HepG2 (cell line): Measurements from ENCODE around the gene GMEB2. TPM values are rescaled to one million over a fixed set of nuclear protein-coding genes. Genes with fewer than 3 reads are reported as not detected.

ENCODE experiments used
- ATAC-seq: fragments of 200-7000 bp; cut with Tn5 transposase; 3 replicates; pipeline ENCODE4 v1.9.1; 2020; ENCODE audit warnings: mild to moderate bottlenecking, moderate library complexity
- BruUV-seq: library from RNA; stranded (reverse); fragments of 400-500 nt; replicated peaks from 2 replicates; lab custom pipeline; 2021; lab: Mats Ljungman, UMichigan
- CTCF ChIA-PET: fragments of 300-600 bp; formaldehyde crosslinking; extraction: SDS; loops from one replicate; lab custom pipeline; 2021; ENCODE audit warnings: low total read pairs, inconsistent platforms, low intra/inter-chr PET ratio; lab: Yijun Ruan, JAX
- POLR2A ChIA-PET: fragments of 350-600 bp; sonication (Branson Sonifier 250); formaldehyde crosslinking; loops from one replicate; lab custom pipeline; 2020; ENCODE audit warnings: antibody characterized with exemption, inconsistent platforms; lab: Yijun Ruan, JAX
- DNase-seq: peaks from one replicate; pipeline ENCODE4 v3.0.0-alpha.2; 2015; ENCODE audit warnings: low spot score
- FAIRE-seq: peaks from 3 replicates; lab custom pipeline; 2011; peaks lifted over from hg19 to GRCh38; lab: Jason Lieb, UNC
- H2AFZ ChIP-seq: one replicate; pipeline ENCODE4 v1.6.1; 2011; ENCODE audit warnings: low read length, inconsistent platforms
- H3K27ac ChIP-seq: fragments of 300-600 bp; 3 replicates; pipeline ENCODE4 v1.8.0; 2011; ENCODE audit warnings: mixed run types, mild to moderate bottlenecking, mixed read lengths, low read length, inconsistent platforms; ENCODE audit not compliant: insufficient read depth; ENCODE audit errors: extremely low read length
- H3K27me3 ChIP-seq, 2 experiments: fragments of 200-600 bp in 1 of 2; 2 replicates in 1 of 2; 3 replicates in 1 of 2; pipeline versions ENCODE4 v1.6.0 to v1.8.0; 2011; ENCODE audit warnings: low read length in 2 of 2, mild to moderate bottlenecking in 2 of 2, moderate library complexity in 2 of 2, inconsistent platforms in 1 of 2; ENCODE audit not compliant: insufficient read depth in 2 of 2, control insufficient read depth in 1 of 2
- H3K36me3 ChIP-seq, 2 experiments: fragments of 200-600 bp in 1 of 2; replicated peaks in 1 of 2; 2 replicates in 1 of 2; 3 replicates in 1 of 2; pipeline versions ENCODE4 v1.5.1 to v1.8.0; 2011; ENCODE audit warnings: low read length in 2 of 2, inconsistent platforms in 1 of 2; ENCODE audit not compliant: insufficient read depth in 2 of 2, control insufficient read depth in 1 of 2
- H3K4me1 ChIP-seq: 2 replicates; pipeline ENCODE4 v1.5.1; 2012; ENCODE audit warnings: low read length, inconsistent platforms; ENCODE audit not compliant: insufficient read depth
- H3K4me2 ChIP-seq: 2 replicates; pipeline ENCODE4 v1.6.0; 2011; ENCODE audit warnings: low read depth, low read length, inconsistent platforms
- H3K4me3 ChIP-seq, 3 experiments: fragments of 200-600 bp in 1 of 3; sonication (generic), shearing (Covaris generic) in 1 of 3; replicated peaks in 1 of 3; 2 replicates each; pipeline ENCODE4 v1.5.1; 2011 to 2016; ENCODE audit warnings: low read length in 3 of 3, inconsistent platforms in 2 of 3, low read depth in 2 of 3, mild to moderate bottlenecking in 2 of 3, control low read depth in 1 of 3, mixed read lengths in 1 of 3; ENCODE audit not compliant: insufficient read depth in 1 of 3
- H3K79me2 ChIP-seq: one replicate; pipeline ENCODE4 v1.6.1; 2011; ENCODE audit warnings: low read length, inconsistent platforms; ENCODE audit not compliant: insufficient read depth
- H3K9ac ChIP-seq: 2 replicates; pipeline ENCODE4 v1.6.0; 2011; ENCODE audit warnings: mild to moderate bottlenecking, low read depth, low read length, inconsistent platforms; ENCODE audit not compliant: insufficient read depth
- H3K9me3 ChIP-seq: 2 replicates; pipeline ENCODE4 v1.5.1; 2012; ENCODE audit warnings: mild to moderate bottlenecking, low read length
- H4K20me1 ChIP-seq: 2 replicates; pipeline ENCODE4 v1.6.0; 2011; ENCODE audit warnings: inconsistent platforms, mild to moderate bottlenecking, low read length, moderate library complexity; ENCODE audit not compliant: insufficient read depth
- AHR ChIP-seq: IDR thresholded peaks from 2 replicates; pipeline ENCODE4 v1.6.1; 2018; ENCODE audit warnings: missing genetic modification reagents, missing compliant biosample characterization
- ARID2 ChIP-seq: sonication (generic); formaldehyde crosslinking; IDR thresholded peaks from 2 replicates; pipeline ENCODE4 v1.8.1; 2022; ENCODE audit warnings: mild to moderate bottlenecking, missing genetic modification reagents, borderline replicate concordance
- ESRRA ChIP-seq: sonication (generic); formaldehyde crosslinking; IDR thresholded peaks from 2 replicates; pipeline ENCODE4 v1.5.1; 2020; ENCODE audit warnings: mild to moderate bottlenecking, low read depth, missing genetic modification reagents
- FOXA3 ChIP-seq: IDR thresholded peaks from 2 replicates; pipeline ENCODE4 v1.6.1; 2016; ENCODE audit warnings: missing genetic modification reagents, missing compliant biosample characterization
- FOXC1 ChIP-seq: sonication (generic); formaldehyde crosslinking; IDR thresholded peaks from 2 replicates; pipeline ENCODE4 v1.8.0; 2022; ENCODE audit warnings: mild to moderate bottlenecking, missing genetic modification reagents, borderline replicate concordance
- GATAD2A ChIP-seq: IDR thresholded peaks from 2 replicates; pipeline ENCODE4 v1.6.1; 2016
- HDAC1 ChIP-seq: sonication (generic); formaldehyde crosslinking; IDR thresholded peaks from 2 replicates; pipeline ENCODE4 v1.5.1; 2020; ENCODE audit warnings: mild to moderate bottlenecking, missing genetic modification reagents
- KLF9 ChIP-seq: IDR thresholded peaks from 2 replicates; pipeline ENCODE4 v1.6.1; 2016; ENCODE audit warnings: low read depth
- MED1 ChIP-seq: sonication (generic); formaldehyde crosslinking; IDR thresholded peaks from 2 replicates; pipeline ENCODE4 v1.4.0; 2020; ENCODE audit warnings: missing genetic modification reagents
- MXD4 ChIP-seq: IDR thresholded peaks from 2 replicates; pipeline ENCODE4 v1.6.1; 2016; ENCODE audit warnings: mild to moderate bottlenecking, missing biosample characterization, missing genetic modification reagents
- RARA ChIP-seq: IDR thresholded peaks from 2 replicates; pipeline ENCODE4 v1.6.1; 2016; ENCODE audit warnings: missing genetic modification reagents, missing compliant biosample characterization
- RBM22 ChIP-seq: fragments of 200-400 bp; formaldehyde crosslinking; optimal IDR thresholded peaks from 2 replicates; pipeline ENCODE3; 2017; ENCODE audit warnings: mild to moderate bottlenecking, low read length, moderate library complexity
- STAT5B ChIP-seq: sonication (generic); formaldehyde crosslinking; IDR thresholded peaks from 2 replicates; pipeline ENCODE4 v1.4.0; 2020; ENCODE audit warnings: missing genetic modification reagents
- TIGD3 ChIP-seq: sonication (generic); formaldehyde crosslinking; IDR thresholded peaks from 2 replicates; pipeline ENCODE4 v1.5.1; 2020; ENCODE audit warnings: mild to moderate bottlenecking, missing genetic modification reagents, borderline replicate concordance
- ZBTB7A ChIP-seq: sonication (generic); formaldehyde crosslinking; IDR thresholded peaks from 2 replicates; pipeline ENCODE4 v1.8.0; 2022; ENCODE audit warnings: mild to moderate bottlenecking, missing genetic modification reagents
- ZFP36L2 ChIP-seq: sonication (generic); formaldehyde crosslinking; IDR thresholded peaks from 2 replicates; pipeline ENCODE4 v1.4.0; 2020; ENCODE audit warnings: missing genetic modification reagents
- ZNF430 ChIP-seq: sonication (generic); formaldehyde crosslinking; IDR thresholded peaks from 2 replicates; pipeline ENCODE4 v1.9.0; 2021; ENCODE audit warnings: mild to moderate bottlenecking, missing genetic modification reagents
- ZNF496 ChIP-seq: sonication (generic); formaldehyde crosslinking; IDR thresholded peaks from 2 replicates; pipeline ENCODE4 v1.8.1; 2023; ENCODE audit warnings: mild to moderate bottlenecking, moderate library complexity, missing genetic modification reagents; ENCODE audit not compliant: insufficient replicate concordance
- WGBS: methylation state at CpG from one replicate; pipeline ENCODE4 v1.1.6; 2017; ENCODE audit warnings: low lambda C conversion rate; 5-methylcytosine and 5-hydroxymethylcytosine counted together
- in situ Hi-C: cut with HindIII; loops from 2 replicates; pipeline ENCODE4 v1.10.0; 2017; ENCODE audit warnings: low pct_unique_long_range_greater_than_20kb; ENCODE audit not compliant: extremely low pct_ligation_motif_present
- intact Hi-C: fragments of 100-400 bp; cut with micrococcal nuclease; formaldehyde crosslinking; loops from one replicate; pipeline ENCODE4 v1.10.0; 2022; ENCODE audit not compliant: unreplicated experiment
- polyA plus RNA-seq, 8 experiments: library from polyadenylated mRNA; depleted of rRNA in 3 of 8; stranded (reverse) in 7 of 8; unstranded in 1 of 8; fragments of >200 nt; fragmentation: Illumina TruSeq in 4 of 8; extraction: Trizol in 4 of 8; gene quantifications; 2 replicates each; pipeline versions ENCODE4 v1.2.1 to v1.2.3, GENCODE V29; 2011 to 2016; ENCODE audit warnings: low read depth in 4 of 8, missing spikeins in 1 of 8, mixed read lengths in 1 of 8; ENCODE audit not compliant: insufficient read depth in 1 of 8
- total RNA-seq, 5 experiments: library from RNA; depleted of rRNA; stranded (reverse); fragments of >200 nt; fragmentation: Illumina TruSeq; extraction: Trizol; gene quantifications; 2 replicates each; pipeline ENCODE4 v1.2.3, GENCODE V29; 2016; ENCODE audit warnings: low read depth in 1 of 5
- TF ChIP-seq, protein P1 (sequence below): IDR thresholded peaks from 2 replicates; pipeline ENCODE4 v1.6.1; 2012; ENCODE audit warnings: inconsistent platforms
- TF ChIP-seq, protein P2 (sequence below): IDR thresholded peaks from 2 replicates; pipeline ENCODE4 v1.6.1; 2016; ENCODE audit warnings: control low read depth
- TF ChIP-seq, protein P3 (sequence below): sonication (generic); formaldehyde crosslinking; conservative IDR thresholded peaks from 2 replicates; pipeline ENCODE4 v1.4.0; 2020; ENCODE audit warnings: missing genetic modification reagents

Gene GMEB2
- total and polyA plus RNA-seq, 2 of the 13 experiments (the other 11 are each of a cell fraction or from before 2014, with no cell fraction given): 10.6 to 12.4 TPM

- peak; percentile 39 for DNase-seq
- Histone ChIP-seq H3K4me1 (peaks cover 30% of the 10 kb centered on the region), H3K27me3 (peaks cover 51 to 92% of the 10 kb centered on the region in 2 experiments), H3K36me3 (no peaks in the 10 kb centered on the region), H3K9ac (no peak overlapping the region), H4K20me1 (no peaks in the 10 kb centered on the region; the same call in 1 of the 2 replicates), H3K27ac (no peak overlapping the region), H3K4me2 (peak overlapping the region; percentile 42), H3K79me2 (no peaks in the 10 kb centered on the region), H3K4me3 (peak overlapping the region in 1 of 3 experiments; percentile 41; a peak in 1 of 6 replicates), H3K9me3 (no peaks in the 10 kb centered on the region), H2AFZ (no peak overlapping the region)
- 6% methylated on average over 19 of the region's 27 CpGs for WGBS
- peak; percentile 32 for FAIRE-seq
- no TSS peak for BruUV-seq
- POLR2A ChIA-PET: interaction anchor here (0.8 to 1.2 kb wide), 4 partner anchors 8 to 98 kb away, joined by 3 to 4 read pairs (median 4); partner anchors contain the start of gene HELZ2
- in situ Hi-C loops (no loop called here), intact Hi-C loops (no loop called here)
- ATAC-seq: peak; percentile 44
- CTCF ChIA-PET: no interaction called here
- no peak for TF ChIP-seq RBM22
- TF ChIP-seq ZNF496 (CRISPR knock-in tag): no peak
- TF ChIP-seq KLF9 (CRISPR knock-in tag): no peak
- TF ChIP-seq, protein P1, sequence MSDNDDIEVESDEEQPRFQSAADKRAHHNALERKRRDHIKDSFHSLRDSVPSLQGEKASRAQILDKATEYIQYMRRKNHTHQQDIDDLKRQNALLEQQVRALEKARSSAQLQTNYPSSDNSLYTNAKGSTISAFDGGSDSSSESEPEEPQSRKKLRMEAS: peak; percentile 34; the same call in 1 of the 2 replicates
- peak; percentile 64; the same call in 1 of the 2 replicates for TF ChIP-seq FOXC1 (CRISPR knock-in tag)
- TF ChIP-seq ZBTB7A (CRISPR knock-in tag): peak; percentile 86
- no peak for TF ChIP-seq TIGD3
- peak; percentile 24; the same call in 1 of the 2 replicates for TF ChIP-seq AHR (CRISPR knock-in tag)
- TF ChIP-seq RARA (CRISPR knock-in tag): peak; percentile 28; the same call in 1 of the 2 replicates
- TF ChIP-seq ARID2: no peak
- TF ChIP-seq ZNF430 (CRISPR knock-in tag): peak; percentile 27; the same call in 1 of the 2 replicates
- TF ChIP-seq MXD4 (CRISPR knock-in tag): no peak
- TF ChIP-seq ZFP36L2: no peak
- peak; percentile 43 for TF ChIP-seq FOXA3 (CRISPR knock-in tag)
- peak; percentile 81 for TF ChIP-seq HDAC1 (CRISPR knock-in tag)
- TF ChIP-seq, protein P2, sequence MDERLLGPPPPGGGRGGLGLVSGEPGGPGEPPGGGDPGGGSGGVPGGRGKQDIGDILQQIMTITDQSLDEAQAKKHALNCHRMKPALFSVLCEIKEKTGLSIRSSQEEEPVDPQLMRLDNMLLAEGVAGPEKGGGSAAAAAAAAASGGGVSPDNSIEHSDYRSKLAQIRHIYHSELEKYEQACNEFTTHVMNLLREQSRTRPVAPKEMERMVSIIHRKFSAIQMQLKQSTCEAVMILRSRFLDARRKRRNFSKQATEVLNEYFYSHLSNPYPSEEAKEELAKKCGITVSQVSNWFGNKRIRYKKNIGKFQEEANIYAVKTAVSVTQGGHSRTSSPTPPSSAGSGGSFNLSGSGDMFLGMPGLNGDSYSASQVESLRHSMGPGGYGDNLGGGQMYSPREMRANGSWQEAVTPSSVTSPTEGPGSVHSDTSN (CRISPR knock-in tag): no peak
- no peak; the same call in 1 of the 2 replicates for TF ChIP-seq MED1 (CRISPR knock-in tag)
- TF ChIP-seq, protein P3, sequence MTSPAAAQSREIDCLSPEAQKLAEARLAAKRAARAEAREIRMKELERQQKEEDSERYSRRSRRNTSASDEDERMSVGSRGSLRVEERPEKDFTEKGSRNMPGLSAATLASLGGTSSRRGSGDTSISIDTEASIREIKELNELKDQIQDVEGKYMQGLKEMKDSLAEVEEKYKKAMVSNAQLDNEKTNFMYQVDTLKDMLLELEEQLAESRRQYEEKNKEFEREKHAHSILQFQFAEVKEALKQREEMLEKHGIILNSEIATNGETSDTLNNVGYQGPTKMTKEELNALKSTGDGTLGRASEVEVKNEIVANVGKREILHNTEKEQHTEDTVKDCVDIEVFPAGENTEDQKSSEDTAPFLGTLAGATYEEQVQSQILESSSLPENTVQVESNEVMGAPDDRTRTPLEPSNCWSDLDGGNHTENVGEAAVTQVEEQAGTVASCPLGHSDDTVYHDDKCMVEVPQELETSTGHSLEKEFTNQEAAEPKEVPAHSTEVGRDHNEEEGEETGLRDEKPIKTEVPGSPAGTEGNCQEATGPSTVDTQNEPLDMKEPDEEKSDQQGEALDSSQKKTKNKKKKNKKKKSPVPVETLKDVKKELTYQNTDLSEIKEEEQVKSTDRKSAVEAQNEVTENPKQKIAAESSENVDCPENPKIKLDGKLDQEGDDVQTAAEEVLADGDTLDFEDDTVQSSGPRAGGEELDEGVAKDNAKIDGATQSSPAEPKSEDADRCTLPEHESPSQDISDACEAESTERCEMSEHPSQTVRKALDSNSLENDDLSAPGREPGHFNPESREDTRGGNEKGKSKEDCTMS (CRISPR knock-in tag): no peak
- TF ChIP-seq STAT5B (CRISPR knock-in tag): no peak
- TF ChIP-seq GATAD2A (CRISPR knock-in tag): peak; percentile 49
- TF ChIP-seq ESRRA (CRISPR knock-in tag): peak; percentile 80; the same call in 1 of the 2 replicates
Measured at GRCh38 chr20:63544241-63544957, 82.5 kb downstream of the GMEB2 start.
